Measurements from ENCODE around the gene BTN3A1. TPM values are rescaled to one million over a fixed set of nuclear protein-coding genes. Genes with fewer than 3 reads are reported as not detected.
A peak's percentile ranks its signal among the peaks of the same experiment; 100 is the strongest.
"Not testable (repeated sequence)": the region's sequence is repeated elsewhere in the genome, so short reads cannot be mapped to it uniquely, and the experiment has no call there.

BTN3A1 gene
- total RNA-seq, 1 experiment from 2014 or later, result 9.0 TPM

GRCh38 chr6:26357543-26357942 lies 44.5 kb upstream of the BTN3A1 start:
- H3K27ac ChIP-seq (ENCODE audit: low read depth, low read length); BruUV-seq (replicated peaks); H3K9ac ChIP-seq (ENCODE audit: low read length); H3K9me3 ChIP-seq (ENCODE audit: control insufficient read depth in 1 of 2, insufficient read depth in 1 of 2, low read depth in 1 of 2, low read length in 2 of 2); CTCF ChIA-PET; DNase-seq (ENCODE audit: low read depth, low spot score); H3K9me2 ChIP-seq (ENCODE audit: insufficient read depth); POLR2A ChIA-PET; intact Hi-C loops (cut with micrococcal nuclease); H2AFZ ChIP-seq (ENCODE audit: low read depth, low read length, poor library complexity, severe bottlenecking); H4K20me1 ChIP-seq (ENCODE audit: insufficient read depth); RAD21 ChIA-PET (ENCODE audit: low non-redundant PET in 1 of 2, low total read pairs in 2 of 2, uncharacterized antibody in 2 of 2, unreplicated experiment in 2 of 2); H3K4me3 ChIP-seq (replicated peaks in 1 of 2; ENCODE audit: low read depth in 1 of 2, low read length in 2 of 2); H3K36me3 ChIP-seq (ENCODE audit: control insufficient read depth in 1 of 2, insufficient read depth in 2 of 2, low read length in 2 of 2); H3K27me3 ChIP-seq (ENCODE audit: insufficient read depth, low read length); H3K79me2 ChIP-seq (ENCODE audit: insufficient read depth, low read length): not testable (repeated sequence)
- Histone ChIP-seq H3K4me1 (ENCODE audit: control insufficient read depth in 1 of 2, insufficient read depth in 2 of 2, low read length in 2 of 2) (peaks cover 4 to 22% of the 10 kb centered on the region in 2 experiments; a peak in 3 of 4 replicates), H3K4me2 (ENCODE audit: low read length) (peak overlapping the region; percentile 14; the same call in 1 of the 2 replicates)
- peak; percentile 12; the same call in 1 of the 2 replicates for ATAC-seq

GRCh38 chr6:26358511-26358981 lies 43.5 kb upstream of the BTN3A1 start:
- ChIA-PET POLR2A (no interaction called here), RAD21 (ENCODE audit: low non-redundant PET in 1 of 2, low total read pairs in 2 of 2, uncharacterized antibody in 2 of 2, unreplicated experiment in 2 of 2) (no interaction called here), CTCF (interaction anchor here (1.7 kb wide), 1 partner anchor 17 kb away, joined by 4 read pairs; no protein-coding TSS in a partner anchor)
- Histone ChIP-seq H3K4me2 (ENCODE audit: low read length) (peak overlapping the region; percentile 23; the same call in 1 of the 2 replicates), H3K4me3 (replicated peaks in 1 of 2; ENCODE audit: low read depth in 1 of 2, low read length in 2 of 2) (no peak overlapping the region), H3K79me2 (ENCODE audit: insufficient read depth, low read length) (no peaks in the 10 kb centered on the region), H4K20me1 (ENCODE audit: insufficient read depth) (no peaks in the 10 kb centered on the region), H3K4me1 (ENCODE audit: control insufficient read depth in 1 of 2, insufficient read depth in 2 of 2, low read length in 2 of 2) (peaks cover 4 to 21% of the 10 kb centered on the region in 2 experiments; a peak in 3 of 4 replicates), H3K9me2 (ENCODE audit: insufficient read depth) (no peaks in the 10 kb centered on the region), H3K27ac (ENCODE audit: low read depth, low read length) (no peak overlapping the region), H3K9me3 (ENCODE audit: control insufficient read depth in 1 of 2, insufficient read depth in 1 of 2, low read depth in 1 of 2, low read length in 2 of 2) (no peaks in the 10 kb centered on the region), H3K27me3 (ENCODE audit: insufficient read depth, low read length) (no peaks in the 10 kb centered on the region), H3K36me3 (ENCODE audit: control insufficient read depth in 1 of 2, insufficient read depth in 2 of 2, low read length in 2 of 2) (no peaks in the 10 kb centered on the region), H2AFZ (ENCODE audit: low read depth, low read length, poor library complexity, severe bottlenecking) (no peak overlapping the region), H3K9ac (ENCODE audit: low read length) (no peak overlapping the region)
- no peak for ATAC-seq
- intact Hi-C loops (cut with micrococcal nuclease), result no loop called here
- BruUV-seq (replicated peaks), result no TSS peak
- no peak for DNase-seq (ENCODE audit: low read depth, low spot score)
- no peak for TF ChIP-seq POLR2A (IDR thresholded peaks at IDR 0.05; ENCODE audit: borderline replicate concordance, extremely low read depth, insufficient read depth, insufficient read length)
- no peak for TF ChIP-seq REST (IDR thresholded peaks at IDR 0.05; ENCODE audit: low read depth)
- TF ChIP-seq EZH2 (IDR thresholded peaks at IDR 0.05), result no peak
- no peak for TF ChIP-seq POLR2AphosphoS5 (IDR thresholded peaks at IDR 0.05; ENCODE audit: low read depth, low read length)
- TF ChIP-seq CBX3 (IDR thresholded peaks at IDR 0.05; ENCODE audit: low read depth), result no peak
- no peak for TF ChIP-seq ELF1 (IDR thresholded peaks at IDR 0.05; ENCODE audit: borderline replicate concordance, low read depth)
- no peak for TF ChIP-seq ZBTB33 (IDR thresholded peaks at IDR 0.05; ENCODE audit: extremely low read depth, insufficient replicate concordance, low read length)
- no peak for TF ChIP-seq ZFX (IDR thresholded peaks at IDR 0.05)
- no peak for TF ChIP-seq CTCF (IDR thresholded peaks at IDR 0.05 in 2 of 3, conservative IDR thresholded peaks at IDR 0.05 in 1 of 3; ENCODE audit: borderline replicate concordance in 1 of 3, insufficient read depth in 1 of 3, low read depth in 2 of 3, low read length in 2 of 3)
- TF ChIP-seq SIN3A (IDR thresholded peaks at IDR 0.05; ENCODE audit: low read depth), result no peak
- TF ChIP-seq JUND (IDR thresholded peaks at IDR 0.05), result no peak
- TF ChIP-seq SRF (IDR thresholded peaks at IDR 0.05; ENCODE audit: low read depth), result no peak
- no peak for TF ChIP-seq SP1 (IDR thresholded peaks at IDR 0.05; ENCODE audit: low read depth)
- no peak for TF ChIP-seq ZNF274 (IDR thresholded peaks at IDR 0.05; ENCODE audit: low read depth, low read length)
